22Rv1 (cell line): Measurements from ENCODE around the gene NHLRC3.

Source experiments
- ZFX ChIP-seq: fragments of 450-650 bp; IDR thresholded peaks from 2 replicates; pipeline ENCODE4 v1.6.1; 2017; ENCODE audit warnings: antibody characterized with exemption, borderline replicate concordance
- TF ChIP-seq, protein P1 (sequence below): fragments of 450-650 bp; IDR thresholded peaks from 2 replicates; pipeline ENCODE4 v1.5.1; 2017; ENCODE audit warnings: mild to moderate bottlenecking

DNA sequence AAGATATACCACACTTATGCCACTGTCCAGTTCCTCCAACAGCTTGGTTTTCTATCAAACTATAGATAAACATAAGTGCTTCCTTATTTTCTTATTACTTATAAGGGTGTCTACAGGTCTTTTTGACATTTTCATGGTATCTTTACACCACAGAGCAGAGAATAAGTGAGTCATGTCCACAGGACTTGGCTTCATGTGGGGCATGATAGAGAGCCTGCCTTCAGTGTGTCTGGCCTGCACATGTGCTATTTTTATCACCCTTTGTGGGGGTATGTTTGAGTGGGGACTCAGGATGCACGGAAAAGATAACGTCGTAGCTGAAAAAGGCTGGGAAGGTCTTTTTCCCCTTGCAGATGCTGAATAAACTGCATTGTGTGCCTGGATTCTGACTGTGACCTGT is 39.5 kb upstream of the NHLRC3 start:
- TF ChIP-seq, protein P1, sequence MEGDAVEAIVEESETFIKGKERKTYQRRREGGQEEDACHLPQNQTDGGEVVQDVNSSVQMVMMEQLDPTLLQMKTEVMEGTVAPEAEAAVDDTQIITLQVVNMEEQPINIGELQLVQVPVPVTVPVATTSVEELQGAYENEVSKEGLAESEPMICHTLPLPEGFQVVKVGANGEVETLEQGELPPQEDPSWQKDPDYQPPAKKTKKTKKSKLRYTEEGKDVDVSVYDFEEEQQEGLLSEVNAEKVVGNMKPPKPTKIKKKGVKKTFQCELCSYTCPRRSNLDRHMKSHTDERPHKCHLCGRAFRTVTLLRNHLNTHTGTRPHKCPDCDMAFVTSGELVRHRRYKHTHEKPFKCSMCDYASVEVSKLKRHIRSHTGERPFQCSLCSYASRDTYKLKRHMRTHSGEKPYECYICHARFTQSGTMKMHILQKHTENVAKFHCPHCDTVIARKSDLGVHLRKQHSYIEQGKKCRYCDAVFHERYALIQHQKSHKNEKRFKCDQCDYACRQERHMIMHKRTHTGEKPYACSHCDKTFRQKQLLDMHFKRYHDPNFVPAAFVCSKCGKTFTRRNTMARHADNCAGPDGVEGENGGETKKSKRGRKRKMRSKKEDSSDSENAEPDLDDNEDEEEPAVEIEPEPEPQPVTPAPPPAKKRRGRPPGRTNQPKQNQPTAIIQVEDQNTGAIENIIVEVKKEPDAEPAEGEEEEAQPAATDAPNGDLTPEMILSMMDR, result no peak
- TF ChIP-seq ZFX, result no peak
